Measurements from ENCODE around the gene HRNR.
A peak's percentile ranks its signal among the peaks of the same experiment; 100 is the strongest.
"Not testable (repeated sequence)": the region's sequence is repeated elsewhere in the genome, so short reads cannot be mapped to it uniquely, and the experiment has no call there.

HRNR gene

DNA sequence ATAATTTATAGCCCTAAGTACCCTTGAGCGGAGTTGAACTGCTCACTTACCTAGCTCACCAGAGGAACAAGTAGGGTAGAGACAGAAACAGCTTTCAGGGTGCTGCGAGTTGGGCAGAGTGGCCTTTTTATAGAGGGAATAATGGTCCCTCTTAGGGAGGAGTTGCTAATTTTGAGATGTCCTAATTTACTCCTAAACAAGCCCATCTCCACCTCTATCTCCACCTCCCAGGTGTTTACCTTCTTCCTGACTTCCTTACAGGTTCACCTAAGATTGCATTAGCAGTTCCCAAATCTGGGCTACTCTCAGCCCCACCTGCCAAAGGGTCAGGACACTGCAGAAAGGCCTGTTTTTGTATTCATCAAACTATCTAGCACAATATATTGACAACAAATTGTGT, at the start of gene HRNR:
Gene HRNR, minus strand, starts transcription at position 101 of the 400 bp plus-strand sequence. CDS start 940 bp downstream, outside the sequence.
- no peak for DNase-seq

DNA sequence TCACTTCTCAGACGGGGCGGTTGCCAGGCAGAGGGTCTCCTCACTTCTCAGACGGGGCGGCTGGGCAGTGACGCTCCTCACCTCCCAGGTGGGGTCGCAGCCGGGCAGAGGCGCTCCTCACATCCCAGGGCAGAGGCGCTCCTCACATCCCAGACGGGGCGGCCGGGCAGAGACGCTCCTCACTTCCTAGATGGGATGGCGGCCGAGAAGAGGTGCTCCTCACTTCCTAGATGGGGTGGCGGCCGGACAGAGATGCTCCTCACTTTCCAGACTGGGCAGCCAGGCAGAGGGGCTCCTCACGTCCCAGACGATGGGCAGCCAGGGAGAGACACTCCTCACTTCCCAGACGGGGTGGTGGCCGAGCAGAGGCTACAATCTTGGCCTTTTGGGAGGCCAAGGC, 32.4 kb upstream of the HRNR start:
- DNase-seq: not testable (repeated sequence)

DNA sequence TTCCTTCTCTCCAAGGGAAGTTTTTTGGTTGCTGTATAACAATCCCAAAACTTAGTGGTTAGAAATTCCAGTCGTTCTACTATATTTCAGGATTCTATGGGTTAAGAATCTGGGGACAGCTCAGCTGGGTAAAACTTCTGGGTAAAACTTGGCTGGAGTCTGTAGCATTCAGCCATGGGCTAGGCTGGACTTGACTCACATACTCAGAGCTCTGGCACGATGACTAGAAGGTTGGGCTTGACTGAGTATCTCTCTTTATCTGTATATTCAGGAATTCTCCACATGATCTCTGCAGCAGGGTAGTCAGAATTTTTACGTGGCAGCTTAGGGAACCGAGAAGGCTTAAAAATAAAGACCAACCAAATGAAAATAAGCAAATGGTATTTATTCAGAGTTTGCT, 28.2 kb upstream of the HRNR start:
- no peak for DNase-seq

DNA sequence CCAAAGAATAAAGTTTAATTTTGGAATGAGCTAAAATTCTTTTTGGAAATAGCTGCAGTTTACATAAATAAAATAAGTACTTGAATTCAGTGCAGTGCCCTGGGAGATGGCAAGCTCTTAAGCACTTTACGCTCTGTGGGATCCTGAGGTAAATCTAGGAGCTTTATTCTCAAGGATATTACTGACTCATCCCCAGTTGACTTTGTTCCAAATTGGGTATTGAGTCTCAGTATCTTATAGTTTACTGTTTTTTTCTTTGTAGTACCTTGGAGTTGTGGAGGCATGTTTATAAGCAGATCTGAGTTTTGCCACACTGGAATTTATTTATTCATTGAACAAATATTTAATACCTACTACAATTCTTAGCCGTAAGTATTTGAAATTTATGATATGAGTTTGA, 27.4 kb upstream of the HRNR start:
- DNase-seq: no peak

DNA sequence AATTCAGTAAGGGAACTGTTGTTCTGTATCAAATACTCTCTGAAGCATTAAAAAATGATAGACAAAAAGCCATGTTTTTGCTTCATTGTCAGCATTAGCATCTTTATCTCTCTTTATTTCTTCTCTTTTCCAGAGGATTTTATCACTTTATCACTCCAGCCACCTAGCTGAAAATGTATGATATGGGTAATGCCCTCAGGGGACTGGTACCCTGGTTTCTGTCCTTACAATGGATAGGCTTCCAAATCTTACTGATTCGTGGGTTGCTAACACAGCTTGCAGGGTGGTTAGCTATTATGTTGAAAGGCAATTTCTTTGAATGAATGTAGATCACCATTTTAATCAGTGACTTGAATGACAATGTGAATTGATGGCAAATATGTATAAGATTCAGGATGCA, 23.3 kb upstream of the HRNR start:
- DNase-seq: no peak

DNA sequence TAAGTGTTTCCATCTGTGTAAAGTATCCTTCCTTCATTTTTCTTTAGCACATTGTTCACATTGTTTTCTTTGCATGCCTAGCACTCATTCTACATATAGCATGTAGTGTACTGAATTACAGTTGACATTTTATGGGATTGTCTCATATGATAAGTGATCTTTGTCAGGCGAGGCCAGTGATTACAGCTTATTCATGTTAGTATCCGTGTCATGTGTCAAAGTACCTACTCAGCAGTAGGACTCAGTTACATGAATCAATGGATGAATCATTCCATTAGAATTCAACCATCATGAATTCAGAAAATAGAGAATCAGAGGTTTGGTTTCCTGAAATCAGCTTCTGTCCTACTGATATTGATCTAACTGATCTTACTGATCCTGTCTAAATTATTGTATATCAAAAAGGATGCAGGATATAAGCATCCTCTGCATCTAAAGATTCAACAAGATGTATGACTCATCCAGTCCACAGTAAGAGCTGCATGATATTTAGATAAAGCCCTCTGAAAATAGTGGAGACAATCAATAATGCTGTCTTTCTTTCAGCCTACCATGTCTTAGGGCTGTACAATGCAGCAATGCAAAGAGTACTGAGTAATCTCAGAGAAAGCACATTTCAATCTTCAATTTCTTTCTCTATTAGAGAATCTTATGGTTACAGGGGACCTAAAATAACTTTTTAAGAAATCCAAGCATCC, 20.7 kb upstream of the HRNR start:
- DNase-seq: no peak

DNA sequence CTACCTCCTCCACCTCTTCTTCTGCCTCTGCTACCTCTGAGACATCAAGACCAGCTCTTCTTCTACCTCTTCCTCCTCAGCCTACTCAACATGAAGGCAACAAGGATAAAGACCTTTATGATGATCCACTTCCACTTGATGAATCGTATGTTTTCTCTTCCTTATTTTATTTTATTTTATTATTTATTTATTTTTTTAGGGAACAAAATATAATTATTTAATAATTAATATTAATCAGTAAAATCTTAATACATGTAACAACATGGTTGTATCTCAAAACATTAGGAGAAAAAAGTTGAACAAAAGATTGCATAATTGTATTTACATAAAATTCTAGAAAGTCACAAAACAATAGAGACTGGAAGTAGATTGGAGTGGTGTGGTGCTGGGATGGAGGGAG, 13.1 kb upstream of the HRNR start:
- DNase-seq: no peak

DNA sequence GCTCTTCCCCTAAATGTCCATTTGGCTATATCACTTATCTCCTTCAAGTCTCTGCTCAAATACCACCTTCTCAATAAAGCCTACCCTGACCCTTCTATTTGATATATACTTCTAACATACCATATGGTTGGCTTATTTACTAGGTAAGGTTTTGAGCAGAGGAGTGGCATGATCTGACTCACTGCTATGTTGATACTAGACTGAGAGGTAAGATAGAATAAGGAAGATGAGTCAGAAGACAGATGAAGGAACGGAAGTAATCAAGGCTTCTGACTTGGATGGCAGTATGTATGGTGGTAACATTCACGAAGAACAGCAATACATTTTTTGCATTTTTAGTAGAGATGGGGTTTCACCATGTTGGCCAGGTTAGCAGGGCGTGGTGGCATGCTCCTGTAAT, 4.8 kb upstream of the HRNR start:
- no peak for DNase-seq

DNA sequence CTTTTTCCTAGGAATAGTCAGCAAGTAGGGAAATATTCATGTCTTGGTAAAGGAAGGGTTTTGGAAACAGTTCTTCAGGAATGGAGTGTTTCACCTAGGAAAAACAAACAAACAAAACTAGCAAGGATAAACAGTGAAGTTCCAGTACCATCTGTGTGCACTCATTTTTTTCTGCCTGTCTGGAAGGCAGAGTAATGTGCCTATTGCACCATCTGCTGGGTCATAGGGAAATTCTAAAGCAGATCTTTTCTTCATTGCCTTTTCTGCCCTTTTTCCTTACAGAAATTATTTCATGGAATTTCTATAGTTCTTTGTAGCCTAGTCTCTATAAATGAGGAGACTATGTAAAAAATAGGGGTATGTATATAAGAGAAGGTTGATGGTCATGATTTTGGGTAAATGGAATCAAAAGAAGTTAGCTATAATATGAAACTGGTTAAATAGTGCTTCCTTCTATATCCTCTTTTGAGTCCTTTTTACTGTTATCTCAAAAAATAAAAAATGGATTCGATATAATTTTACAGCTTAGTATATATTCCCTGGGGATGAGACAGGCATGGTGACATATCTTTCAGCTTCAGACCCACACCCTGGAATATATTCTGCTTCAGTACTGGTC, 3.4 kb upstream of the HRNR start:
- DNase-seq: no peak

DNA sequence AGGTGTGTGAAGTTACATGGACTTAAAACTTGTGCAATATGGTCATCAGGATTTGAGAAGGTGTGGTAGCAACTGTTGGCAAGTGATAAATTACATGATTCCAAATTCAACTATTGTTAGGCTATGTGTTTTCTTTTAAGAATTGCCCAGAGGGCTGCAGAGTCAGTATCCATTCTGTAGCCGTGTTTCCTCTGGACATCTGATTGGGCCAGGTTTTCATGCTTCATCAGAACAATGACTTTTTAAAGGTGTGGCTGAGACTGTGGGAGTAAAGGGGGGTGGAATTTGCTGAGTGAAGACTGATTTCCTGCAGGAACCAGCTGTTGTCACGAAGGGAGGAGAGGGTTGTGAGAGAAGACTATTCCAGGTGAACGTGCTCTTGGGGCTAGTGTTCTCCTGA, 1.7 kb upstream of the HRNR start:
- no peak for DNase-seq

DNA sequence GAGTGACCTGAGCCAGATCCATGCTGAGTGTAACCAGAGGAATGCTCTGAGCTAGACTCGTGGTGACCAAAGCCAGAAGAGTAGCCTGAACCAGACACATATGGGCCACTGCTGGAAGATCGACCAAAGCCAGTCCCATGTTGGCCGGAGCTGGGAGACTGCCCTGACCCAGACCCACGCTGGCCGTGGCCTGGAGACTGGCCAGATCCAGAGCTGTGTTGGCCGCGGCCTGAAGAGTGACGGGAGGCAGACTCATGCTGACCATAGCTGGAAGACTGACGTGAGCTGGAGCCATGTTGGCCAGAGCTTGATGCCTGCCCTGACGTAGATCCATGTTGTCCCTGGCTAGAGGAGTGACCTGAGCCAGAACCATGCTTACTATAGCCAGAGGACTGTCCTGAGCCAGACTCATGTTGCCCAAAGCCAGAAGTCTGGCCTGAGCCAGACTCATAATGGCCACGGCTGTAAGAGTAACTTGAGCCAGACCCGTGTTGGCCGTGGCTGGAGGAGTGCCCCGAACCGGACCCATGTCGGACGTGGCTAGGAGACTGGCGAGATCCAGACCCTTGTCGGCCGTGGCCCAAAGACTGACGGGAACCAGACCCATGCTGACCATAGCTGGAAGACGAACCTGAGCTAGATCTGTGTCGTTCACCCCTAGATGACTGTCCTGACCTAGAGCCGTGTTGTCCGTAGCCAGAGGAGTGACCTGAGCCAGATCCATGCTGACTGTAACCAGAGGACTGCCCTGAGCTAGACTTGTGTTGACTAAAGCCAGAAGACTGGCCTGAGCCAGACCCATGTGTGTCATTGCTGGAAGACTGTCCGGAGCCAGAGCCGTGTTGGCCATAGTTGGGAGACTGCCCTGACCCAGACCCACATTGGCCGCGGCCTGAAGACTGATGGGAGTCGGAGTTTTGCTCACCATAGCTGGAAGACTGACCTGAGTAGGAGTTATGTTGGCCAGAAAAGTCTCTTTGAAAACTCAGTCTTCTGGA, 3.5 kb downstream of the HRNR start:
- DNase-seq: no peak

DNA sequence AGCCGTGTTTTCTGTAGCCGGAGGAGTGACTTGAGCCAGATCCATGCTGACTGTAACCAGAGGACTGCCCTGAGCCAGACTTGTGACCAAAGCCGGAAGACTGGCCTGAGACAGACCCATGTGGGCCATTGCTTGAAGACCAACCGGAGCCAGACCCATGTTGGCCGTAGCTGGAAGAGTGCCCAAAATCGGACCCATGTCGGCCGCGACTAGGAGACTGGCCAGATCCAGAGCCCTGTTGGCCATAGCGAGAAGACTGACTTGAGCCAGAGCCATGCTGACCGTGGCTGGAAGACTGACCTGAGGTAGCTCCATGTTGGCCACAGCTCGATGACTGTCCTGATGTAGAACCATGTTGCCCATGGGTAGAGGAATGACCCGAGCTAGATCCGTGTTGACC, 4.6 kb downstream of the HRNR start:
- not testable (repeated sequence) for DNase-seq

DNA sequence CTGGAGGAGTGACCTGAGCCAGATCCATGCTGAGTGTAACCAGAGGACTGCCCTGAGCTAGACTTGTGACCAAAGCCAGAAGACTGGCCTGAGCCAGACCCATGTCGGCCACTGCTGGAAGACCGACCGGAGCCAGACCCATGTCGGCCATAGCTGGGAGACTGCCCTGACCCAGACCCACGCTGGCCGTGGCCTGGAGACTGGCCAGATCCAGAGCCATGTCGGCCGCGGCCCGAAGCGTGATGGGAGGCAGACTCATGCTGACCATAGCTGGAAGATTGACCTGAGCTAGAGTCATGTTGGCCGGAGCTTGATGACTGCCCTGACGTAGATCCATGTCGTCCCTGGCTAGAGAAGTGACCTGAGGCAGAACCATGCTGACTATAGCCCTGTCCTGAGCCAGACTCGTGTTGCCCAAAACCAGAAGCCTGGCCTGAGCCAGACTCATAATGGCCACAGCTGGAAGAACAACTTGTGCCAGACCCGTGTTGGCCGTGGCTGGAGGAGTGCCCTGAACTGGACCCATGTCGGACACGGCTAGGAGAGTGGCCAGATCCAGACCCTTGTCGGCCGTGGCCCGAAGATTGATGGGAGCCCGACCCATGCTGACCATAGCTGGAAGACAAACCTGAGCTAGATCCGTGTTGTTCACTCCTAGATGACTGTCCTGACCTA, 5.1 kb downstream of the HRNR start:
- DNase-seq: no peak

DNA sequence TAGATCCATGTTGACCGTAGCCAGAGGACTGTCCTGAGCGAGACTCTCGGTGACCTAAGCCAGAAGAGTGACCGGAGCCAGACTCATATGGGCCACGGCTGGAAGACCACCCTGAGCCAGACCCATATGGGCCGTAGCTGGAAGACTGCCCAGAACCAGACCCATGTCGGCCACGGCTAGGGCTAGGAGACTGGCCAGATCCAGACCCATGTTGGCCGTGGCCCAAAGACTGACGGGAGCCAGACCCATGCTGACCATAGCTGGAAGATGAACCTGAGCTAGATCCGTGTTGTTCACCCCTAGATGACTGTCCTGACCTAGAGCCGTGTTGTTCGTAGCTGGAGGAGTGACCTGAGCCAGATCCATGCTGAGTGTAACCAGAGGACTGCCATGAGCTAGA, 8.4 kb downstream of the HRNR start:
- DNase-seq: not testable (repeated sequence)

DNA sequence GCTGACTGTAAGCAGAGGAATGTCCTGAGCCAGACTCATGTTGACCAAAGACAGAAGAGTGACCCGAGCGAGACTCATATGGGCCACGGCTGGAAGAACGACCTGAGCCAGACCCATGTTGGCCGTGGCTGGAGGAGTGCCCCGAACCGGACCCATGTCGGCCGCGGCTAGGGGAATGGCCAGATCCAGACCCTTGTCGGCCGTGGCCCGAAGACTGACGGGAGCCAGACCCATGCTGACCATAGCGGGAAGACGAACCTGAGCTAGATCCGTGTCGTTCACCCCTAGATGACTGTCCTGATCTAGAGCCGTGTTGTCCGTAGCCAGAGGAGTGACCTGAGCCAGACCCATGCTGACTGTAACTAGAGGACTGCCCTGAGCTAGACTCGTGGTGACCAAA, 9.1 kb downstream of the HRNR start:
- DNase-seq: not testable (repeated sequence)

DNA sequence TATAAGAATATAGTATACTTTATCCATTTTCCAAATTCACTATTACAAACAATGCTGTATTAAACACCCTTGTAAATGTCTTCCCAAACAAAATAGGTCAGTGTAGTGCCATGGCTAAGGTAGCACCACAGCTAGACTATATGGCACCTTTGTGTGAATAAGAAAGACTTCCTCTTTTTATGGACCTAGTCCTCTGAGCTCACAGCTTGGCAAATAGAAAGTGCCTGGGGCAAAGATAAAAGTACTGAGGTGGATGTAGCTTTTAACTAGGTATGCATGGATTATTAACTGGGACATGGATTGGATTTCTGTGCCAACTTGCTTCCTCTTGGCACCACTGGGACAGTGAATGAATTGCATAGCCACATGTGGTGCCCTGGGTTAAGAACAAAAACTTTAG, 25.0 kb downstream of the HRNR start:
- DNase-seq: no peak

DNA sequence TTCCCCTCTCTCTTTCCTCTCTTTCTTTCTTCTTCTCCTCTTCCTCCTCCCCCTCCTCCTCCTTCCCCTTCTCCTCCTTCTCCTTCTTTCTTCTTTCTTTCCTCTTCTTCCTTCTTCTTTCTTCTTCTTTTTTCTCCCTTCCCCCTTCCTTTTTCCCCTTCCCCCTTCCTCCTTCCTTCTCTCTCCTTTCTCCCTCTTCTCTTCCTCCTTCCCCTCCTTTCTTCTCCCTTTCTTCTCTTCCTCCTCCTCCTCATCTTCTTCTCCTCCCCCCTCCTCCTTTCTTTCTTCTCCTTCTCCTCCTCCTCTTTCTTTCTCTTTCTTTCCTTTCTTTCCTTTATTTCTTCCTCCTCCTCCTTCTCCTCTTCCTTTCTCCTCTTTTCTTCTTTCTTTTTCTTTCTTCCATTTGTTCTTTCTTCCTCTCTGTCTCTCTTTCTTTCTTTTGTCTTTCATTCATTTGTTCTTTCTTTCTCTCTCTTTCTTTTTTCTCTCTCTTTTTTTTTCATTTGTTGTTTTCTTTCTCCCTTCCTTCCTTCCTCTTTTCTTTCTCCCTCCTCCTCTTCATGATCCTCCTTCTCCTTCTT, 26.5 kb downstream of the HRNR start:
- DNase-seq: no peak

DNA sequence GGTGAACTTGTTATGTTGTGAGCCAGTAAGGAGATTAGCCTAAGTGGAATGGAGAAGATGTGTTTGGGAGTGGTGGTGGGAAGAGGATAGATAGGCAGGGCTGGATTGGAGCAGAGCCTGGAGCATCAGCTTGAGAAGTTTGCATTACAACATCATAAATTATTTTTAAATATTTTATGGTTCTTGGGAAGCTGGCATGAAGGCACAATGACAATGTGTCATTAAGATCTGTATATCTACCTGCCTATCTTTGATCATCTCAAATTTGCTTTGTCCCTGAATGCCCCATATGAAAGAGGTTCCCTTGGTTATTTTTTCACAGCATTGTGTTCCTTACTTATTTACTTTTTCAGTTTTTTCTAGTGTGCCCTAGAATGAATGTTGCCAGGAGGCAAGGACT, 32.3 kb downstream of the HRNR start:
- no peak for DNase-seq

DNA sequence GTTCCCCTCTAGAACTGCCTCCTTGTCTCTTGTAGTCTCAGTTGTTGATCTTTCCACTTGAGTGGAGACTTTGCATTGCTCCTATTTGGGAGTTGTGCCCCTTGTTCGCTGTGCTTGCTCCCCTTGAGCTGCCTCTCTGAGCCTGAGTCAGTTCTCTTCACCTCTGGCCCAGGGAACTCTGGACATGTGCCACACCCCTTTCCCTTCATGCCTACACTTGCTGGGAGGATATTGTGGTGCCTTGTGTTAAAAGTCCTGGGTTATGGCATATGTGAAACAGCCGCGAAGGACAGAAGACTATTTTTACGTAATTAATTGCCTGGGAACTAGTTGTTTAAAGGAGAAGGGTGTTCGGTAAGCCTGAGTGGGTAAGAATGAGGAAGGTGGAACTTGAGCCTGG, 32.7 kb downstream of the HRNR start:
- no peak for DNase-seq

DNA sequence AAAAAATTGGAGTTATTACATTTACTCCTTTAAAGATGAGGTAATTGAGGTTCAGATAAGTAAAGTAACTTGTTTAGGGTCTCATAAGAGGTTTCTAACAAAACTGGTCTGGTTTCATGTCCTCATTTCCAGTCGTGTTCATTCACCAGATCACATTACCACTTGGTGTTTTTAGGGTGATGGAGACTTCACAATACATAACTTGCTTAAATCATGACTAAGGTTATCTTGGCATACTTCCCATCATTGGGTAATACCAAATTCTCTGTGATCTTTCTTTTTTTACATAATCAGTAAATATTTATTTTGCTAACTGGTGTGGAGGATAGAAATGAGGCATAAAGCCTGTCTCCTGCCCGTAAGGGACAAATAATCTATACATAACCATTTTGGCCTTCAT, 33.4 kb downstream of the HRNR start:
- no peak for DNase-seq

DNA sequence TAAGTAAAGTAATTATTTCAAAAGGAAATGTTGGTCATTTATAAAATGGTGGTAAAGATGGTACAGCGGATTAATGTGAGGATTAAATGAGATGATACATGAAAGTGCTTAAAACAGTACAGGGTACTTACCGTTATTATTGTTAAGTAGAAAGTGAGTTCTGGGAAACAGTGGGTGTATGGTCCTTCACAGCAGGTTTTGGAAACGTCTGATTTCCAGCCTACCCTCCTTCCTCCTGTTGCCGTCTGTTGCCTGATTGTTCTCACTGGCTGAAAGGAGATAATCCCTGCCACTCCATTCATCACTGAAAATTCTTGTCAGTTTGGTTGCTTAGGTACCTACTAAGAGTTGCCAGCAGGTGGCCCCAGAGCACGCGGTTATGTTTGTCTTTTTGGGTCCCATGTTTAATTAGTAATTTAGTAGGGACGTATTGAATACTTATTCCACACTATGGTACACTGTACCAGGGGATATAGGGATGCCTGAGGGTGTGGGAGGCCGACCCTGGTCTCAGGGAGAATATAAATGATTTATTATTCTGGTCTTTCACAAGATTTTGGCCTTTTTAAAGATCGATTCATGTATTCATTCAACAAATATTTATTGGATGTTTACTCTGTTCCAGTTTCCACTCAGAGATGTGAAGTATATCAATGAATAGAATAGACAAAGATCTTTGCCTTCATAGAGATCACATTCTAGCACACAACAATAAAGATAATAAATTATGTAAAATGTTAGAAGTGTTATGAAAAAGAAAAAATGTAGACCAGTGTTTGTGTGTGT, 34.1 kb downstream of the HRNR start:
- peak; percentile 65 for DNase-seq

Data from activated CD4-positive, CD25-positive, alpha-beta regulatory T cell treated with anti-CD3 and anti-CD28 coated beads, Interleukin-2, amount 50 U/mL, for 72 hours (primary cell).